GM21825 (cell line): Measurements from ENCODE around the gene CPZ.

Experiments used
- ATAC-seq: cut with Tn5 transposase; IDR thresholded peaks from one replicate; pipeline ENCODE4 v1.9.1; 2021; ENCODE audit warnings: mild to moderate bottlenecking, moderate library complexity; ENCODE audit not compliant: unreplicated experiment

CPZ gene

DNA sequence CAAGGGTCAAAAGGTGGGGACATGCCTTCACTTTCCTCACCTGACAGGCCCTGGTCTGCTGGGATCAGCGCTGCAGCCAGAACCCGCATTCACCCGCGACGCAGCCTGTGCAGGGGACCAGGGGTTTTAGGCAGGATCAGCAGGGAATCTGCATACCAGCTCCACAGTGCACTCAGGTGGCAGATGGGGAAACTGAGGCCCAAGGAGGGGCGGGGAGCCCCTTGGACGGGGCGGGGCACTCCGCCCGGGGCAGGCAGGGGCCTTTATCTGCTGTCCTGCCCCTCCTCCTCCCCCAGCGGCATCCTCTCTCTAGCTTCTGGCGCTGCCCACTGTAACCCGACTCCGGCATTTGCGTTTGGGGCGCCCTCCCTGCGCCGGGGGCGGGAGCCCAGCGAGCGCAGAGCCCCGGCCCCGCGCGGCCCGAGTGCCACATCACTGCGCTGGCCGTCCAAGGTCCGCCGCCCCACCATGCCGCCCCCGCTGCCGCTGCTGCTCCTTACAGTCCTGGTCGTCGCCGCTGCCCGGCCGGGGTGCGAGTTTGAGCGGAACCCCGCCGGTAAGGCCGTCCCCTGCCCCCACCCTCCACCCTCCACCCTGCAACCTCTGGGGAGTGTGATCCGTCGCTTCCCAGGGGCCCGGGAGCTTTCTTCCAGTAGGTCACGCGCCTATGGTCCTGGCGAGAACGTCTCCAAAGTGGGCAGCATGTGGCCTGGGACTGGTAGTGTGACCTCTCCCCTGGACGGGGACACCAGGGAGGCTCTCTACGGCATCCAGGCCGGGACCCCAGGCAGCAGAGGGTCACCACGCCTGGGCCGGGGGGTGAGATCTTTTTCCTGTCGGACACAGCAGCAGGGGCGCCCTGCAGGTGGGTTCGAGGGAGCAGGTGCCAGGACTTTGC, at the start of gene CPZ:
CPZ (plus strand) TSS at position 400 of the 898 bp plus-strand sequence; CDS start at position 469, 69 bp downstream.
- no peak for ATAC-seq

DNA sequence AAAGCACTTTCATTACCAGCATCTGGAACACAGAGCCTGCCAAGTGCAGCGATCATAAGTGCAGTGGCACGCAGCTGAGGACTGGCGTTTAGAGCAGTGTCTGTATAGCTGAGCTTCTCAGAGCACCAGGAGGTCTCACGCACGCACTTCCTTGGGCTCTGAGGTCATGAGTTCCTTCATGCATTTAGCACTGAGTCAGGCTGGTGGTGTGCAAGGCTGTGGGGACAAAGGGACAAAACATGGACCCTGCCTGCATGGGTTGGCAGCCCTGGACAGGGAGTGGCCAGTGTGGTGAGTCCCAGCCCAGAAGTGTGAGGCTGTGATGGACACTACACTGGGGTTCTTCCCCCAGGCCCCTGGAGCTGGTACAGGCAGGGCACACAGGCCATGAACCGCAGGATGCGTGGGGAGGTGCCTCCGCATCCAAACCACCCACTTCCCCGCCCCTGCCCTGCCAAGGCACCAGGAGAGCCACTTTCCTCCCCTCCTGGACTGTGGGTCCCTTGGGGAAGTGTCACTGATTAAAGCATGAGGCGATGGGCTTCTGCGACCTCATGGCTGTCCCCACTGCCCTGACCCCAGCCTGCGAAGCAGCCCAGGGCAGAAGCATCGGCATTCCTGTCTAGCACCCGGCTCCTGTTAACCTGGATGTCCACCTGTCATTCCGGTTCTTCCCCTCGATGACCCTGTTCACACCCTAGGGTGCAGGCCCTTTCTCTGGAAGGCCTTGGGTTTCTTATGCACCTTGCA, 49.6 kb upstream of the CPZ start:
- no peak for ATAC-seq

DNA sequence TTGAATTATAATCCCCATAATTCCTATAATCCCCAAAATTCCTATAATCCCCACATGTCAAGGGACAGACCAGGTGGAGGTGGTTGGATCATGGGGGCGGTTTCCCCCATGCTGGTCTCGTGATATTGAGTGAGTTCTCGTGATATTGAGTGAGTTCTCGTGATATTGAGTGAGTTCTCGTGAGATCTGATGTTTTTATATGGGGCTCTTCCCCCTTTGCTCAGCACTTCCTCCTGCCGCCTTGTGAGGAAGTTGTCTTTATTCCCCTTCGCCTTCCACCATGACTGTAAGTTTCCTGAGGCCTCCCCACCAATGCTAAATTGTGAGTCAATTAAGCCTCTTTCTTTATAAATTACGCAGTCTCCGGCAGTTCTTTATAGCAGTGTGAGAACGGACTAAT, 48.9 kb upstream of the CPZ start:
- no peak for ATAC-seq

DNA sequence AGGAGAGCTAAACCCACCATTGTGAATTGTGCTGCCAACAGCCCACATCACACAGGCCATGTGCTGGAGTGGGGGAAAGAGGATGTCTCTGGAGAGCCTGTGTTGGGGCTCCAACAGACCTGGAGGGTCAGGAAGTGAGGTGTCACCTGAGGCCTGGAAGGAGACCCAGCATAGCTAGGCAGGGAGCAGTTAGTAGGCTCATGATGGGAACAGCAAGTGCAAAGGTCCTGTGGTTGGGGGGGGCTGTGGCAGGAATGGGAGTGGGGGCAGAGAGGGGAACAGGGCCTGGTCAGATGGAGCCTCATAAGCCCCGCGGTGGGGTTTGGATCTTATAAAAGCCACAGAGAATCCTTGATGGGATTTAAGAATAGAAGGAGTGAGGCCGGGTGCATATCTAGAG, 48.3 kb upstream of the CPZ start:
- no peak for ATAC-seq

DNA sequence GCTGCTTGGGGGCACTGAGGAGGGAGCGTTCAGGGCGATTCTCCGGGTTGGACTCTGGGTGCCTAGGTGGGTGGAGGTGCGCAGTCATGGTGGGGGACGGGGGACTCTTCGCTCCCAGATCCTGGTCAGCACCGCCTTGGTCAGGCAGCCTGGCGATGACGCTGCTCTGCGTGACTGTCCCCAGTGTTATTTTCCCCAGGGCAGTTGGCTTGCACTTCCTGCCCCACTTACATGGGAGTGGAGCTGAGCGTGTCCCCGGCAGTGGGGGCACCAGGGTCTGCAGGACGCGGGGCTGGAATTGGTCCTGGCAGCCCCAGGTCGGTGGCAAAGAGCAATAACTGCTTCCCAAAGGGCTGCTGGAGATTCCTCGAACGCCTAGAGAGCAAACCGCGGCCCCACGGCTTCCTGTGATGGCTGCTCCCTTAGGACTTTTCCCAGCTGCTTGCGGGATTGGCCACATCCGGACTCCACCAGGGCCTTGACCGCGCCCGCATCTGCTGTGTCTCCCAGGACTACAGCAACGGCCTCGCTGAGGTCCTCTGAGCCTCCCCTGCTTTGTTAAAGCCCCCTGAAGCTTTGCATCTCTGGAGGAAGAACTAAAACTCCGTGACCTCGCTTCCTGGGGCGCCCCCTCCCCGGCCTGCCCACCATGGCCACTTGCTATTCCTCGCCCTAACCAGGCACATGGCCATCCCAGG, 47.7 kb upstream of the CPZ start:
- no peak for ATAC-seq

DNA sequence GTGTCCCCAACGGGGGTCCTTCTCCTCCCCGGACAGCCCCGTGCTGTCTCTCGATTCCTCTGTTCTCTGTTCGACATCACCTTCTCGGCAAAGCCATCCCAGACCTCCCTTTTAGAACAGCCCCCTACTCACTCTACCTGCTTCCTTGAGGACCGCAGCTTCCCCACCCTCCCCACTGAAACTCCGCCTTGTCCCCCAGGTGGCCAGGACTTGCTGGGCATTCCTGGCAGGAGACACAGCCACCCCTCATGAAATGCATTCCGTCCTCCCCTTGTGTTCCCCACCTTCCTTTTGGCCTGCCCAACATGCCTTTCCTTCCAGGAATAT, 47.2 kb upstream of the CPZ start:
- ATAC-seq: no peak

DNA sequence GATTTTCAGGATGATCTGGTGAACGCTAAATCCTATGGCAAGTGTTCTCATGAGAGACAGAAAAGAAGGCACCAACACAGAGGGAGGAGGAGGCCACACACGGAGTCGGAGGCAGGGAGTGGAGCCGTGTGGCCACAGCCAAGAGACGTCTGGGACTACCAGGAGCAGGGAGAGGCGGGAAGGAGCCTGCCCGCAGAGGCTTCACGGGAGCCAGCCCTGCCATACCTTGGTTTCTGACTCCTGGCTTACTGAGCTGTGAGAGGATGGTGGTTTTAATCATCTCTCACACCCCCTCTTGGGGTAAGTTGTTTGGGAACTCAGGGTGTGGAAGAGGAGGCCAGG, 45.8 kb upstream of the CPZ start:
- no peak for ATAC-seq

DNA sequence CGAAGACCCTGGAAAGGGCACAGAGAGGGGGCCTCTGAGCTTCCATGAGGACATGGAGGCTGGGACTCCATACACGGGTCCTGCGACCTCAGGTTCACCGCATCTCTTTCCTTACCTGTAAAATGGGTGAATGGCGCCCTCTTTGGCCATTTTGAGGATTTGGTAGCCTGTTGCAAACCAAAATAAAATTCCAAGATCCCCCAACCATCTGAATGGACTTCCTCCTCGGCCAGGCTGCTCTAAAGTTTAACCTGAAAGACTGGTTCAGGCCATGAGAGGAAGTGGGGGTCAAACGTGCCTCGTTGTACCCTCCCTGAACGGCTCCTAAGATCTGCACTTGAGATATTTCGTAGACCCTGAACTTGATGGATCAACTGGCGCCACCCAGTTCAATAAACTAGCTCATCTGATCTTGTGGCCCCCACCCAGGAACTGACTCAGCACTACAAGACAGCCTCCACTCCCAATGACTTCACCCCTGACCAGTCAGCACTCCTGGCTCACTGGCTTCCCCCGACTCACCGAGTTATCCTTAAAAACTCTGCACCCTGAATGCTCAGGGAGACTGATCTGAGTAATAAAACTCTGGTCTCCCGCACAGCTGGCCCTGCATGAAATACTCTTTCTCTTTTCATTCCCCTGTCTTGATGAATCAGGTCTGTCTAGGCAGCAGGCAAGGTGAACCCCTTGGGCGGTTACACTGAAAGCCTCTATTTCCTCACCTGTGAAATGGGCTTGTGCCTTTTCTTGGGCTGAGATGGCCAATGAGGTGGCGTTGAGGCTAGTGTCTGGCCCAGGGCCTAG, 45.3 kb upstream of the CPZ start:
- no peak for ATAC-seq

DNA sequence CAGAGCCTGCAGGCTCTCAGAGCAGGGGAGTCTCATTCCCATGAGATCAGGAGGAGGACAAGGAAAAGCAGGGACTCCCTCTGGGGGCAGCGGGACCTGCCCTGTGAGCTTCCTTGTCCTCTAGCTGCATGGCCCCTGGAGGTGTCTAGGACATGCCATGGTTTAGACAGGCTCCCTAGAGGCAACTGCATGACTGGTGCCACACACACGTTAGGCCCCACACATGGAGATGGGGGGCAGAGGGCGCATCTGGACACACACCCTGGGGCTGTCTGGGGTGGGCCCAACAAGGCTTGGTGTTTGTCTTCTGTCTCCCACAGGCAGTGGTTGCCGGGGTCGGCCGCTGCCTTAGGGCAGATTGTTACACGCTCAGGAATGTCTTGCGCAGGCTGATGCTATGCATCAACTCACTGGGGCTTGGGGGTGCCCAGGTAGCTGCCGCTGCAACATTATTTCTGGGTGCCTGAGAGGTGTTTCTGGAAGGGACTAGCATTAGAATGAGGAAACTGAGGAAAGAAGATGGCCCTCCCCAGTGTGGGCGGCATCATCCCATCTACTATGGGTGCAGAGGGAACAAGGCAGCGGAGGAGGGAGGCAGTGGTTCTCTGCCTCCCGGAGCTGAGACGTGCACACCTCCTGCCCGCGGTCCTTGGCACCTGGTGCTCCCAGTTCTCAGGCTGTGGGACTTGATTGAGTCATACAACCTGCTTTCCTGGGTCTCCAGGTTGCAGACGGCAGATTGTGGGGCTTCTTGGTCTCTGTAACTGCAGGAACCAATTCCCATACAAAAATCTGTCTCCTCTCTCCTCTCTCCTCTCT, 44.4 kb upstream of the CPZ start:
- no peak for ATAC-seq

DNA sequence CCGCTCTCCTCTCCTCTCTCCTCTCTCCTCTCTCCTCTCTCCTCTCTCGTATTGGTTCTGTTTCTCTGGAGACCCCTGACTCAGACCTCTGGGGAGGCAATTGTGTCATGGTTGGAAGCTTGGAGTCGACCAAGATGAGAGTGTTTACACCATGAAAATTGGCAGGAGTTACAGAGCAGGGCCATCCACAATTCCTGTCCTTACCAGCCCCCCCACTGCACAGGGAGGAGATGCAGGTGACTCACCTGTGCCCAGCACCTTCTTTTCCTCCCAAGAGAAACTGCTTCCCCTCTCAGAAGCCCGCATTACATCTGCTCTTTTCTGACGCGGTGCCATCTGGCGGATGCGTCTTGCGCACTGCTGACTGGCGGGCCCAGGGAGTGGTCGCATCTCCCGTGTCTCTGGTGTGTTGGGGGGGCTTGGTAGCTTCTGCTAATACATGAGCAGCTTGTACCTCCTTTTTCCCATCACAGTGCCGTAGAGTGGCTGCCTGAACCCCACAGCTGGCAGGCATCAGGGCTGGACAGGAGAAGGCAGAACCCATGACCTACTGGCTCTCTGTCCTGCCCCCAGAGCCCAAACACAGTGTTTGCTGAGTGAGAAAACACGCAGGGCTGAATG, 43.7 kb upstream of the CPZ start:
- no peak for ATAC-seq

DNA sequence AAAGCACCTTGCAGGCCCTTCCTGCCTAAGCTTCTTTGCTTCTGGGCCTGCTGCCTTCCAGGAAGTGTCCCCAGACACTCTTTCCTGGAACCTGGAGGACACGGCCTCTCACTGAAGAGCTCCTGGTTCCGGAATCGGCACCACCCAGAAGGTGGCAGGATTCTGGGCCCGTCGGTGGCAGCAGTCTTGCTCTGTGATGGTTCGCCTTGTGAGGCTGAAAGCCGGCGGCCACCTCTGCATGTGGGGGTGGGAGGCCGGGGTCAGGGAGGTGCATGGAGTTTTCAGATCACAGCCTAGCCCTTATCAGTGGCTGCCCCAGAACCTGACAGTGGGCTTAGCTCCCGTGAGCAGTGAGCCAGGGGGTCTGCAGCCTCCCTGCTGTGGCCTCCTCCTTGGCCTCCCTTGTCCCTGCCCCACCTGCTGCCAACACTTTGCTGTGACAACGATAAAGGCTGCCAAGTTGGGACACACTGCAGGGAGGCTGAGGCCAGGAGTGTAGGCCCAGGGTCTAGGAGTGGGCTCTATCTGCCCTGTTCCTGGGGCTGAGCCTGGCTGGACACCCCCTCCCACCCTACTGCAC, 43.1 kb upstream of the CPZ start:
- ATAC-seq: no peak

DNA sequence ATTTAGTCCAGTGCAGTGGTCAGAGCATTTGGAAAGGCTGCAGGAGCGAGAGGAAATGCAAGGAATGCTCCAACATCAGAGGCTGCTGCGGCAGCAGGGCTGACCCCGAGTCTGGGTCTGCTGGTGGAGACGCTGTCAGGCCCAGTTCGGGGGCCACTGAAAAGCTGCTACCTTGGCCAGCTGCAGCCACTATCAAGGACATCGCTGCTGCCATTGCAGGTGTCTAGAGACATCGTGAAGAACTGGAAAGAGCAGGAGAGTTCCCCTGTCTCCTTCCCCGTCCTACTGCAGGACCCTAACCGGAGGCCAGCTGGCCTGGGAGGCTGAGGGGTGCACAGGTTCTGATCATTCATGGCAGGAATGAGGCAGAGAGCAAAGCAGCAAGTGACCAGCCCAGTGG, 41.9 kb upstream of the CPZ start:
- no peak for ATAC-seq

DNA sequence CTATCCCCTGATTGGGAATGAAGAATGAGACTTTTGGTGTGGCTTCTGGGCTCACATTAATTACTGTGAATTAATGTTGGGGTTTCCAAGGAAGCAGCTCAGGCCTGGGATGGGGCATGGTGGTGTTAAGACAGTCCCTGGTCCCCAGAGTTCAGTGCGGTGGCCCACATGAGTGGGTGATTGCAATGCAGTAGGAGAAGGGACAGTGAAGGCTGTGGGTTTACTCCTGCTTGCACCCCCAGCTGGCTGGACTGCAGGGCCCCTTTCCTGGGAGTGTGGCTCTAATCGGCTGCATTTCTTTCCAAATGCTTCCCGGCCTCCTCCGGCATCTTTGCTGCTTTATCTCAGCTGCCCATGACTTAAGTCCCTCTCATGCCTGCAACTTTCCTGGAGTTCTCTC, 40.5 kb upstream of the CPZ start:
- ATAC-seq: no peak

DNA sequence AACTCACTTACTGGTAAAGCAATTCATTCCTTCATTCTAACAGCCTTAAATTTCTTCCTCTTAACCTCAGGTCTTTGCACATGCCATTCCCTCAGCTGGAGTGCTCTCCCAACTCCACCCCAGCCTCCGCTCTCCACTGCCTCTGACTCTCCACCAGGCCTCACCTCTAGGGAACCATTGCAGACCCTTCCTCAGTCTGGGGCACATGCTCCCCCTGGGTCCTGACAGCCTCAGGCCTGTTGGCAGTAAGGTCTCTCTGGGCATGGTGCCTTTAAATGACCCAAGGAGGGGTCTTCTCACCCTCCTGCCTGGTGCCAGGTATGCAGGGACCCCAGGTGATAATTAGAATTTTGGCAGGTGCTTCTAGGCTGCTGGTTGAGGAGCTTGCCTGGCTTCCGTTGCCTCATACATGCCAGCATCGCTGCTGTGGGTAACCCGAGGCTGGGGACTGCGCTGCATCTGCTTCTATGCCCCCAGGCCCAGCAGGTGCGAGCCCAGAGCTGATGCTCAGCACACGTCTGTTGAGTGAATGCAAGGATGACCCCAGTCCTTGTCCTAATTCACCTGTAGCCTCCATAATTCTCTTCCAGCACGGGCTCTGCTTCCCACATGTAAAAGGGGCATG, 39.9 kb upstream of the CPZ start:
- ATAC-seq: no peak

DNA sequence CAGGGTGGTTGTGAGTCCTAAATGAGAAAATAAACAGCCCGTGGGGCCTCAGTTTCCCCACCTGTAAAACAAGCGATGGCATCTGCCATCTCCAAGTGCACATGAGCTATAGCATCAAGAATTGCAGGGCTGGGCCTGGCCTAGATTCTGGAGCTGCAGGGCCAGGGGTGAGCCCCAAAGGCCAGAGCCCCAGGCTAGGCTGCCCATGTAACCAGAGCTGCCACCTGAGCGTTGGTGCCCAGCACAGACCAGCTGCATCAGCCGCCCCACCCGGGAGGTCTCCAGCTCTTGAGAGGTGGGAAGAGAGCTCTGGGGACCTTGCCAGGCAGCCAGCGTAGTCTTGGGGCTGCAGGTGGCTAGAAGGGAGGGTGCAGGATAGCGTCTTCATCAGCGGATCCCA, 39.3 kb upstream of the CPZ start:
- no peak for ATAC-seq

DNA sequence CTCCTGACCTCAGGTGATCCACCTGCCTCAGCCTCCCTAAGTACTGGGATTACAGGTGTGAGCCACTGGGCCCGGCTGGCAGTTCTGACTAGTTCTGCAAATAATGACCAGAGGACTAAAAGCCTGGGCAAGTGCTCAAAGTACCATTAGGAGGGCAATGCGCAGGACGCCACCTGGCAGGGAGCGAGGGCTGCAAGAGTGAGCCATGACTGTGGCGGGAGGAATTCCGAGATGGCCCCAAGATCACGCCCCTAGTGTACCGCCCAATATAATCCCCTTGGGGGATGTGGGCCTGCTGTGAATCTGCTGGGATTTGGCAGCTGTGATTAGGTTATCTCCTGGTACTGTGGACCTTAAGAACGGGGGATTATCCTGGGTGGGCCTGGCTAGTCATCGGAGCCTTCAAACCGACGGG, 38.6 kb upstream of the CPZ start:
- ATAC-seq: no peak

DNA sequence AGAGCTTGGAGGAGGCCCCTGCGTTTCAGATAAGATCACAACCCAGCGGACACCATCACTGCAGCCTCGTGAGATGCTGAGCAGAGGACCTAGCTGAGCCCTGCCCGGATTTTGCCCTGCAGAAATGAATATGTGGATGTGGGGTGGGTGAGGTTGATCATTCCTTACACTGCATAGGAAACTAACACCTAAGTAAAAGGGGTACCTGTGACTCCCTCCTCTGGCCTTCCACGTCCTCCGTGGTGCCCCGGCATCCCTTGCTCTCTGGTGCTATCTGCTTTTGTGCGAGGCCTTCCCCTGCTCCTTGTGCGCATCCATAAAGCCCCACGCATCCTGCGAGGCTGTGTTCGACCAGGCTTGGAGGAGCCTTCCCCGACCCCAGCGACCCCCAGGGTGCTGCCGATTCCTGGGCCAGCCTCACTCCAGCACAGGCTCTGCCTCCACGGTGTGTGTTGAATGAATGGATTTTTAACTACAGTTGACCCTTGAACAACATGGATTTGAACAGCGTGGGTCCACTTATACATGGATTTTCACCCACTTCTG, 37.9 kb upstream of the CPZ start:
- no peak for ATAC-seq

DNA sequence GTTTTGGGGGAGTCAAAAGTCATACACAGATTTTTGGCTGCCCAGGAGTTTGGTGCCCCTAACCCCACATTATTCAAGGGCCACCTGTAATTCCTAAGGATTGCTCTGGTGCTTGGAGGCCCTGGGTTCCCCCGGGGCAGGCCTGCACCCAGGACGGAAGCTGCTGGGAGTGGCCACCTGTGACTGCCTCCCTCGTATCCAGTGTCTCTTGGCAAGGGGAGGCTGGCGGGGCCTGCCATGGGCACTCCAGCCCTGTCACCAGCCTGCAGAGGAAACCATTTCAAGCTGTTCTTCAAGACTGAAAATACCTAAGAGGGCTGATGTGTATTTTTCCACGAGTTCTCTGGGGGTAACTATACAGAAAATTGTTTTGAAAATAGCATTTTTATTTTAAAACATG, 36.8 kb upstream of the CPZ start:
- no peak for ATAC-seq
